ENCODE data around the gene MYO7A. TPM values are rescaled to one million over a fixed set of nuclear protein-coding genes. Genes with fewer than 3 reads are reported as not detected.

MYO7A gene
- total and polyA plus RNA-seq, 2 donors (not counting 3 experiments of a cell fraction or from before 2014, with no cell fraction given) = 1.3 to 3.6 TPM

DNA sequence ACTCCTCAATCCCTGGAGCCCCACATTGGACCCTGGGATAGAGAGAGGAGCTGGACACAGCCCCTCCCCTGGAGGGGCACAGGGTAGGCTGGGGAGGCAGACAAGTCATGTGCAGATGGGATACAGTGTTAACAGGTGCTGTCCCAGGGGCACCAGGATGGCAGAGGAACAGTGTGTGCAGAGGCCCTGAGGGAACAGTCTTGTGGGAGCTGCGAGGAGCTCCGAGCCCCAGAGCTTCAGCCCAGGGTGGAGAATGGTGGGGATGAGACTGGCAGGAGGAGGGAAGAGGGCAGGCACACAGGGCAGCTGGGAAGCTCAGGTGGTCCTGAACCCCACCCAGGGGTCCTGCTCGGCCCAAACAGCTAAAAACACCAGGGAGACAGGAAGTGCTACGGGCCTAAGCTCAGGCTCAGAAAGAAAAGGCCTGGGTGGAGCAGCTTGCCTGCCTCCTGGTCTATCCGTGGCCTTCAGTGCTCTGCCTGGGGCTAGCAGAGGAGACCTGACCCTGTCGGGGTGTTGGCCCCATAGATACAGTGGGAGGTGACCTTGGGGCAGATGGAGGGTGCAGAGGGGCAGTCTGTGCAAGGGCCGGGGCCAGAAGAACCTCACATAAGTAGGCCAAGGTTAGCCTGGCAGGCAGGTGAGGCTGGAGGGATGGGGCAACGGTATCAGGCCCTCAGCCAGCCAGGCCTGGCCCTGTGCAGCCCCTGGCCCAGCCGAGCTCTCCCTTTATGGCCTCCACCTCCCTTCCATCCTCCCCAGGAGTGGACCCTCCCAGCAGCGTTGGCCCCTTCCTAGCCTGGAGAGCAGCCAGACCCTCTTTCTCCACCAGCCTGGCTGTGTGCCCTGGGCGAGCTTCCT lies 45.8 kb upstream of the MYO7A start:
- DNase-seq (ENCODE audit: low read depth, low spot score) (no peak), FAIRE-seq (no peak)
- no peak overlapping the region for H3K9ac ChIP-seq (replicated peaks; ENCODE audit: extremely low read depth, insufficient read depth, low read length)
- no peaks in the 10 kb centered on the region for H3K79me2 ChIP-seq (ENCODE audit: control insufficient read depth, insufficient read depth, low read length)
- TF ChIP-seq MYC (IDR thresholded peaks at IDR 0.05; ENCODE audit: low read depth, low read length) = no peak
- TF ChIP-seq POLR2AphosphoS5 (IDR thresholded peaks at IDR 0.05; ENCODE audit: insufficient read depth, low read depth, low read length) = no peak
- no peak for TF ChIP-seq GATA2 (IDR thresholded peaks at IDR 0.05; ENCODE audit: insufficient read depth, insufficient read length, low read depth, low read length)
- no peak for TF ChIP-seq POLR2A (IDR thresholded peaks at IDR 0.05; ENCODE audit: low read depth, low read length)
- TF ChIP-seq EZH2 (IDR thresholded peaks at IDR 0.05; ENCODE audit: borderline replicate concordance, low read depth, low read length, severe bottlenecking) = no peak
- TF ChIP-seq FOS (IDR thresholded peaks at IDR 0.05; ENCODE audit: borderline replicate concordance, insufficient read depth, low read length) = no peak
- BruUV-seq (replicated peaks) = no TSS peak
- peak overlapping the region in 1 of 3 experiments; percentile 5 for H3K4me3 ChIP-seq (replicated peaks in 1 of 3; ENCODE audit: insufficient read depth in 1 of 3, low read depth in 1 of 3, low read length in 3 of 3)
- H3K9me1 ChIP-seq (replicated peaks; ENCODE audit: control insufficient read depth, extremely low read depth, insufficient read depth, low read length) = no peaks in the 10 kb centered on the region
- no peaks in the 10 kb centered on the region for H3K9me3 ChIP-seq (replicated peaks; ENCODE audit: control insufficient read depth, insufficient read depth, low read length)
- peaks cover 14% of the 10 kb centered on the region for H3K4me1 ChIP-seq (ENCODE audit: control insufficient read depth, extremely low read depth, insufficient read depth, low read length)
- H4K20me1 ChIP-seq (replicated peaks; ENCODE audit: control insufficient read depth, extremely low read depth, insufficient read depth, low read length) = no peaks in the 10 kb centered on the region
- intact Hi-C loops (cut with micrococcal nuclease) = loop anchor here (1.0 kb wide), 2 partner anchors 9 to 16 kb away; partner anchors contain the start of gene CAPN5
- H3K4me2 ChIP-seq (ENCODE audit: insufficient read depth, low read length) = peak overlapping the region; percentile 32
- peak overlapping the region; percentile 46 for H2AFZ ChIP-seq (ENCODE audit: low read depth, low read length)
- H3K27ac ChIP-seq (ENCODE audit: insufficient read depth, low read depth, low read length) = no peak overlapping the region
- no peaks in the 10 kb centered on the region for H3K36me3 ChIP-seq (ENCODE audit: control insufficient read depth in 2 of 2, extremely low read depth in 1 of 2, insufficient read depth in 2 of 2, low read length in 2 of 2)
- CTCF ChIA-PET = interaction anchor here (0.8 to 4.6 kb wide), 16 partner anchors 9 to 359 kb away, joined by 3 to 98 read pairs (median 4); partner anchors contain the start of gene CAPN5
- POLR2A ChIA-PET = interaction anchor here (0.6 to 1.3 kb wide), 4 partner anchors 9 to 35 kb away, joined by 3 to 6 read pairs (median 5); partner anchors contain the start of gene CAPN5
- no peaks in the 10 kb centered on the region for H3K27me3 ChIP-seq (ENCODE audit: control insufficient read depth in 2 of 2, insufficient read depth in 2 of 2, low read length in 2 of 2)
- dilution Hi-C loops (cut with MboI; ENCODE audit: extremely low pct_ligation_motif_present, low sequenced_read_pairs) = no loop called here

Data from endothelial cell of umbilical vein (primary cell).